Stromal cell of bone marrow (primary cell): ENCODE measurements around the gene HSD11B1L.
A peak's percentile ranks its signal among the peaks of the same experiment; 100 is the strongest.

Experiments used
- DNase-seq: peaks from one replicate; pipeline ENCODE4 v3.0.0-alpha.2; 2012; ENCODE audit warnings: low read depth

The HSD11B1L gene

GRCh38 chr19:5667751-5668271, 13.0 kb upstream of the HSD11B1L start:
- no peak for DNase-seq

- DNase-seq = no peak
Measured at GRCh38 chr19:5669212-5669611, 11.6 kb upstream of the HSD11B1L start.

GRCh38 chr19:5671600-5671999, 9.2 kb upstream of the HSD11B1L start:
- no peak for DNase-seq

GRCh38 chr19:5672708-5673459, 7.9 kb upstream of the HSD11B1L start:
- no peak for DNase-seq

- no peak for DNase-seq
Measured at GRCh38 chr19:5673752-5674151, 7.1 kb upstream of the HSD11B1L start.

- no peak for DNase-seq
Measured at GRCh38 chr19:5674714-5675113, 6.1 kb upstream of the HSD11B1L start.

GRCh38 chr19:5676105-5676771, 4.6 kb upstream of the HSD11B1L start:
- DNase-seq = no peak

- no peak for DNase-seq
Measured at GRCh38 chr19:5676772-5677105, 4.1 kb upstream of the HSD11B1L start.

GRCh38 chr19:5677136-5677535, 3.7 kb upstream of the HSD11B1L start:
- no peak for DNase-seq

GRCh38 chr19:5677580-5677979, 3.2 kb upstream of the HSD11B1L start:
- DNase-seq = no peak

GRCh38 chr19:5678071-5678718, 2.6 kb upstream of the HSD11B1L start:
- no peak for DNase-seq

- no peak for DNase-seq
Measured at GRCh38 chr19:5679289-5680083, 1.3 kb upstream of the HSD11B1L start.

- DNase-seq = no peak
Measured at GRCh38 chr19:5680084-5680436, 767 bp upstream of the HSD11B1L start.

- DNase-seq = no peak
Measured at GRCh38 chr19:5681391-5682106, 722 bp downstream of the HSD11B1L start.

- no peak for DNase-seq
Measured at GRCh38 chr19:5682107-5682482, 1.3 kb downstream of the HSD11B1L start.

- no peak for DNase-seq
Measured at GRCh38 chr19:5683177-5683886, 2.5 kb downstream of the HSD11B1L start.

GRCh38 chr19:5684694-5685430, 4.0 kb downstream of the HSD11B1L start:
- DNase-seq = no peak

GRCh38 chr19:5686326-5686646, 5.5 kb downstream of the HSD11B1L start:
- no peak for DNase-seq

GRCh38 chr19:5686647-5687359, 6.0 kb downstream of the HSD11B1L start:
- DNase-seq = peak; percentile 81
